Lower leg skin (tissue), 3 donors: ENCODE data around the gene SERINC2.

Source experiments
- POLR2A ChIP-seq, 2 donors: fragments of 450-650 bp; IDR thresholded peaks; one replicate each; pipeline ENCODE4 v1.6.1; 2016 to 2017; ENCODE audit warnings: antibody characterized with exemption in 2 of 2, mild to moderate bottlenecking in 1 of 2, moderate library complexity in 1 of 2
- TF ChIP-seq, protein P1 (sequence below), 3 donors: fragments of 450-650 bp; IDR thresholded peaks; one replicate each; pipeline ENCODE4 v1.5.1; 2016; ENCODE audit warnings: antibody characterized with exemption in 3 of 3, mild to moderate bottlenecking in 3 of 3, moderate library complexity in 2 of 3

DNA sequence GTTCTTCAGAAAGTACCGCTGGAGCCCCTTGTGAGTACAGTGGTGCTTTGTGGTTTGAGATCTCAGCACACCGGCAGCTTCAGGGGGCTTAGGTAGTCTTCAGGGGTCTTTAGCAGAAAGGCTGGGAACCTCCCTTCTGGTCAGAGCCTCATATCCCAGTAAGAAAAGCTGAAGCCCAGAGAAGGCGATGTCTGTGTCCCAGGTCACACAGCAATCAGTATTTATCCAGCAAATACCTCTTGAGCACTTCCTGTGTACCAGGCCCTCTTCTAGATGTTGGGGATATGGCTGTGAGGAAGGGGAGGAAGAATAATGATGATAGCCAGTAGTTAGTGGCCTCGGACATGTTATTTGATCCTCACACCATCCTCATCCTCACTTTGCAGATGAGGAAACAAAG, 14.3 kb downstream of the SERINC2 start:
- no peak for TF ChIP-seq POLR2A (IDR thresholded peaks at IDR 0.05)
- TF ChIP-seq, protein P1, sequence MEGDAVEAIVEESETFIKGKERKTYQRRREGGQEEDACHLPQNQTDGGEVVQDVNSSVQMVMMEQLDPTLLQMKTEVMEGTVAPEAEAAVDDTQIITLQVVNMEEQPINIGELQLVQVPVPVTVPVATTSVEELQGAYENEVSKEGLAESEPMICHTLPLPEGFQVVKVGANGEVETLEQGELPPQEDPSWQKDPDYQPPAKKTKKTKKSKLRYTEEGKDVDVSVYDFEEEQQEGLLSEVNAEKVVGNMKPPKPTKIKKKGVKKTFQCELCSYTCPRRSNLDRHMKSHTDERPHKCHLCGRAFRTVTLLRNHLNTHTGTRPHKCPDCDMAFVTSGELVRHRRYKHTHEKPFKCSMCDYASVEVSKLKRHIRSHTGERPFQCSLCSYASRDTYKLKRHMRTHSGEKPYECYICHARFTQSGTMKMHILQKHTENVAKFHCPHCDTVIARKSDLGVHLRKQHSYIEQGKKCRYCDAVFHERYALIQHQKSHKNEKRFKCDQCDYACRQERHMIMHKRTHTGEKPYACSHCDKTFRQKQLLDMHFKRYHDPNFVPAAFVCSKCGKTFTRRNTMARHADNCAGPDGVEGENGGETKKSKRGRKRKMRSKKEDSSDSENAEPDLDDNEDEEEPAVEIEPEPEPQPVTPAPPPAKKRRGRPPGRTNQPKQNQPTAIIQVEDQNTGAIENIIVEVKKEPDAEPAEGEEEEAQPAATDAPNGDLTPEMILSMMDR (IDR thresholded peaks at IDR 0.05) = no peak
